K562 (cell line): ENCODE data around the gene HDAC1. TPM values are rescaled to one million over a fixed set of nuclear protein-coding genes. Genes with fewer than 3 reads are reported as not detected.
A peak's percentile ranks its signal among the peaks of the same experiment; 100 is the strongest.

Experiments
- BCL6 ChIP-seq: fragments of 250-450 bp; sonication (Bioruptor Pico); IDR thresholded peaks from 2 replicates; pipeline ENCODE4 v1.4.0; 2020
- BRF1 ChIP-seq: IDR thresholded peaks from 3 replicates; pipeline ENCODE4 v1.6.1; 2011; ENCODE audit warnings: borderline replicate concordance, mild to moderate bottlenecking; ENCODE audit not compliant: insufficient read length; ENCODE audit errors: extremely low read depth
- C11orf30 ChIP-seq: fragments of 450-650 bp; IDR thresholded peaks from 2 replicates; pipeline ENCODE4 v1.6.1; 2016; ENCODE audit warnings: low read depth, mild to moderate bottlenecking
- CREB3L1 ChIP-seq: fragments of 450-650 bp; IDR thresholded peaks from 2 replicates; pipeline ENCODE4 v1.6.1; 2014; ENCODE audit warnings: low read depth, mild to moderate bottlenecking, moderate library complexity, borderline replicate concordance
- EP400 ChIP-seq: fragments of 450-650 bp; IDR thresholded peaks from 2 replicates; pipeline ENCODE4 v1.6.1; 2017; ENCODE audit warnings: antibody characterized with exemption, mild to moderate bottlenecking, moderate library complexity
- ESRRA ChIP-seq: fragments of 450-650 bp; IDR thresholded peaks from 2 replicates; pipeline ENCODE4 v1.6.1; 2014; ENCODE audit warnings: low read depth, mild to moderate bottlenecking, moderate library complexity, borderline replicate concordance
- GMEB1 ChIP-seq: fragments of 250-450 bp; sonication (Bioruptor Pico); IDR thresholded peaks from 2 replicates; pipeline ENCODE4 v1.4.0; 2020; ENCODE audit warnings: mild to moderate bottlenecking
- HDAC6 ChIP-seq: IDR thresholded peaks from 2 replicates; pipeline ENCODE4 v1.6.1; 2012; ENCODE audit warnings: low read depth, mild to moderate bottlenecking, control low read depth, inconsistent platforms, low read length, moderate library complexity
- KLF10 ChIP-seq: fragments of 250-450 bp; sonication (Bioruptor Pico); IDR thresholded peaks from 2 replicates; pipeline ENCODE4 v1.6.1; 2021; ENCODE audit warnings: matching md5 sums
- MTA1 ChIP-seq: fragments of 450-650 bp; IDR thresholded peaks from 2 replicates; pipeline ENCODE4 v1.6.1; 2017; ENCODE audit warnings: borderline replicate concordance
- NBN ChIP-seq: fragments of 450-650 bp; IDR thresholded peaks from 2 replicates; pipeline ENCODE4 v1.6.1; 2016; ENCODE audit warnings: low read depth, mild to moderate bottlenecking
- NCOA2 ChIP-seq, 2 experiments: fragments of 450-650 bp; IDR thresholded peaks; 2 replicates each; pipeline ENCODE4 v1.6.1; 2018; ENCODE audit warnings: mild to moderate bottlenecking in 2 of 2, moderate library complexity in 1 of 2; ENCODE audit not compliant: partially characterized antibody in 2 of 2
- NCOA4 ChIP-seq: fragments of 450-650 bp; IDR thresholded peaks from 2 replicates; pipeline ENCODE4 v1.6.1; 2018; ENCODE audit warnings: mild to moderate bottlenecking; ENCODE audit not compliant: partially characterized antibody
- NELFE ChIP-seq: IDR thresholded peaks from 2 replicates; pipeline ENCODE4 v1.6.1; 2011; ENCODE audit warnings: mild to moderate bottlenecking; ENCODE audit not compliant: insufficient read depth, insufficient read length
- NR0B1 ChIP-seq: fragments of 450-650 bp; IDR thresholded peaks from one replicate; pipeline ENCODE4 v1.6.1; 2018; ENCODE audit warnings: mild to moderate bottlenecking, moderate library complexity; ENCODE audit not compliant: partially characterized antibody
- POU5F1 ChIP-seq: fragments of 150-350 bp; IDR thresholded peaks from 2 replicates; pipeline ENCODE4 v1.6.1; 2014; ENCODE audit warnings: borderline replicate concordance, low read length, low read depth, mild to moderate bottlenecking; ENCODE audit not compliant: partially characterized antibody
- RCOR1 ChIP-seq, 2 experiments: IDR thresholded peaks; 2 replicates each; pipeline ENCODE4 v1.6.1; 2012; ENCODE audit warnings: low read depth in 2 of 2, low read length in 2 of 2, borderline replicate concordance in 1 of 2, improper control_type of control experiment in 1 of 2
- RFX7 ChIP-seq: fragments of 250-450 bp; sonication (Bioruptor Pico); IDR thresholded peaks from 2 replicates; pipeline ENCODE4 v1.5.1; 2021; ENCODE audit warnings: mild to moderate bottlenecking
- ZBTB7A ChIP-seq: IDR thresholded peaks from 2 replicates; pipeline ENCODE4 v1.6.1; 2011; ENCODE audit warnings: low read depth, mild to moderate bottlenecking, low read length, moderate library complexity, borderline replicate concordance; ENCODE audit not compliant: control insufficient read depth
- ZFP30 ChIP-seq: fragments of 250-450 bp; sonication (Bioruptor Pico); IDR thresholded peaks from 2 replicates; pipeline ENCODE4 v1.8.0; 2022; ENCODE audit warnings: moderate library complexity, mild to moderate bottlenecking, inconsistent platforms, borderline replicate concordance
- ZNF232 ChIP-seq: sonication (generic); formaldehyde crosslinking; IDR thresholded peaks from 2 replicates; pipeline ENCODE4 v1.8.0; 2022; ENCODE audit warnings: mild to moderate bottlenecking, missing genetic modification reagents
- ZNF316 ChIP-seq: fragments of 450-650 bp; IDR thresholded peaks from 2 replicates; pipeline ENCODE4 v1.6.1; 2016
- ZNF384 ChIP-seq: IDR thresholded peaks from 2 replicates; pipeline ENCODE4 v1.6.1; 2012; ENCODE audit warnings: low read depth, low read length, improper control_type of control experiment
- ZNF408 ChIP-seq: fragments of 250-450 bp; sonication (Bioruptor Pico); IDR thresholded peaks from 2 replicates; pipeline ENCODE4 v1.4.0; 2020; ENCODE audit warnings: low read depth, mild to moderate bottlenecking, moderate library complexity
- ZNF589 ChIP-seq: fragments of 200-800 bp; sonication (Bioruptor generic); IDR thresholded peaks from 2 replicates; pipeline ENCODE4 v1.6.1; 2016; ENCODE audit warnings: low read depth, missing genetic modification characterization, missing compliant biosample characterization
- polyA plus RNA-seq, 8 experiments: library from polyadenylated mRNA; depleted of rRNA in 4 of 8; stranded (reverse) in 5 of 8; unstranded in 3 of 8; fragments of >200 nt; fragmentation: Nextera tagmentation in 2 of 8; fragmentation: Illumina TruSeq in 1 of 8; extraction: Ambion mirVana in 2 of 8; extraction: Trizol in 1 of 8; gene quantifications; 2 replicates each; pipeline versions ENCODE4 v1.2.1 to v1.2.3, GENCODE V29; 2011 to 2014; ENCODE audit warnings: inconsistent platforms in 1 of 8, missing spikeins in 1 of 8
- total RNA-seq, 7 experiments: library from RNA; depleted of rRNA in 6 of 7; stranded (reverse); fragments of >200 nt in 6 of 7; fragmentation: Illumina TruSeq in 2 of 7; extraction: Trizol in 2 of 7; gene quantifications; 2 replicates each; pipeline versions ENCODE4 v1.2.1 to v1.2.3, GENCODE V29; 2011 to 2021; ENCODE audit warnings: low replicate concordance in 1 of 7

The HDAC1 gene
- total and polyA plus RNA-seq, 9 of the 15 experiments (the other 6 are each of a cell fraction or from before 2014, with no cell fraction given), result 169 to 384 (median 193) TPM

GRCh38 chr1:32291708-32292538 is at the start of gene HDAC1 (continued):
- TF ChIP-seq CREB3L1 (peak; percentile 42; the same call in 1 of the 2 replicates), ZBTB7A (no peak; the same call in 1 of the 2 replicates), NCOA4 (no peak), ZNF316 (peak; percentile 56; the same call in 1 of the 2 replicates), BCL6 (CRISPR knock-in tag) (no peak), ZNF384 (no peak), ESRRA (peak; percentile 47), POU5F1 (no peak), NBN (no peak; the same call in 1 of the 2 replicates), KLF10 (CRISPR knock-in tag) (no peak), ZFP30 (CRISPR knock-in tag) (no peak), ZNF589 (CRISPR knock-in tag) (no peak), BRF1 (no peak), ZNF408 (CRISPR knock-in tag) (no peak), GMEB1 (CRISPR knock-in tag) (no peak), EP400 (peak; percentile 81), HDAC6 (no peak), NCOA2 (IDR thresholded peaks at IDR 0.05; ENCODE audit: partially characterized antibody in 2 of 2) (no peak), RFX7 (CRISPR knock-in tag) (no peak), NELFE (no peak), C11orf30 (no peak; the same call in 1 of the 2 replicates), RCOR1 (IDR thresholded peaks at IDR 0.05; ENCODE audit: borderline replicate concordance in 1 of 2, low read depth in 2 of 2, low read length in 2 of 2) (peak; percentile 41 to 43; a peak in 2 of 4 replicates), MTA1 (peak; percentile 74), ZNF232 (0 out of 2 replicates have a peak, but pooled peaks have one; percentile 24), NR0B1 (no peak)
